Lower leg skin (tissue), 4 donors: ENCODE results near the gene MT1M. TPM values are rescaled to one million over a fixed set of nuclear protein-coding genes. Genes with fewer than 3 reads are reported as not detected.

ENCODE experiments used
- DNase-seq, 2 donors: peaks; one replicate each; pipeline ENCODE4 v3.0.0-alpha.2; 2019; ENCODE audit warnings: low spot score in 2 of 2
- H3K4me3 ChIP-seq: fragments of 200-600 bp; sonication (generic); 2 replicates; pipeline ENCODE4 v1.5.1; 2017; ENCODE audit warnings: mild to moderate bottlenecking, low read depth; ENCODE audit not compliant: poor library complexity, severe bottlenecking
- POLR2A ChIP-seq, 2 donors: fragments of 450-650 bp; IDR thresholded peaks; one replicate each; pipeline ENCODE4 v1.6.1; 2016 to 2017; ENCODE audit warnings: antibody characterized with exemption in 2 of 2, mild to moderate bottlenecking in 1 of 2, moderate library complexity in 1 of 2
- WGBS, 2 donors: methylation state at CpG; one replicate each; pipeline ENCODE4 v1.1.5; 2018; 5-methylcytosine and 5-hydroxymethylcytosine counted together
- intact Hi-C: fragments of 100-400 bp; cut with DNase I; formaldehyde crosslinking; loops from one replicate; pipeline ENCODE4 v1.15.0; 2023; ENCODE audit warnings: low total_unique reads
- total RNA-seq, 4 donors: library from RNA; depleted of rRNA; stranded (reverse); fragments of >200 nt; gene quantifications; one replicate each; pipeline ENCODE4 v1.1.0, GENCODE V29; 2016
- TF ChIP-seq, protein P1 (sequence below), 3 donors: fragments of 450-650 bp; IDR thresholded peaks; one replicate each; pipeline ENCODE4 v1.5.1; 2016; ENCODE audit warnings: antibody characterized with exemption in 3 of 3, mild to moderate bottlenecking in 3 of 3, moderate library complexity in 2 of 3

MT1M gene
- total RNA-seq, 4 donors from 2014 or later = 14.1 to 29.7 (median 17.1) TPM

GRCh38 chr16:56632848-56633365 lies 448 bp downstream of the MT1M start:
- intact Hi-C loops = no loop called here
- no peak for DNase-seq
- H3K4me3 ChIP-seq = peak overlapping the region; percentile 21
- TF ChIP-seq, protein P1, sequence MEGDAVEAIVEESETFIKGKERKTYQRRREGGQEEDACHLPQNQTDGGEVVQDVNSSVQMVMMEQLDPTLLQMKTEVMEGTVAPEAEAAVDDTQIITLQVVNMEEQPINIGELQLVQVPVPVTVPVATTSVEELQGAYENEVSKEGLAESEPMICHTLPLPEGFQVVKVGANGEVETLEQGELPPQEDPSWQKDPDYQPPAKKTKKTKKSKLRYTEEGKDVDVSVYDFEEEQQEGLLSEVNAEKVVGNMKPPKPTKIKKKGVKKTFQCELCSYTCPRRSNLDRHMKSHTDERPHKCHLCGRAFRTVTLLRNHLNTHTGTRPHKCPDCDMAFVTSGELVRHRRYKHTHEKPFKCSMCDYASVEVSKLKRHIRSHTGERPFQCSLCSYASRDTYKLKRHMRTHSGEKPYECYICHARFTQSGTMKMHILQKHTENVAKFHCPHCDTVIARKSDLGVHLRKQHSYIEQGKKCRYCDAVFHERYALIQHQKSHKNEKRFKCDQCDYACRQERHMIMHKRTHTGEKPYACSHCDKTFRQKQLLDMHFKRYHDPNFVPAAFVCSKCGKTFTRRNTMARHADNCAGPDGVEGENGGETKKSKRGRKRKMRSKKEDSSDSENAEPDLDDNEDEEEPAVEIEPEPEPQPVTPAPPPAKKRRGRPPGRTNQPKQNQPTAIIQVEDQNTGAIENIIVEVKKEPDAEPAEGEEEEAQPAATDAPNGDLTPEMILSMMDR (IDR thresholded peaks at IDR 0.05) = no peak
- TF ChIP-seq POLR2A (IDR thresholded peaks at IDR 0.05) = no peak
- WGBS, 2 donors = 26 to 39% methylated on average over 6 of the region's 6 CpGs

DNA sequence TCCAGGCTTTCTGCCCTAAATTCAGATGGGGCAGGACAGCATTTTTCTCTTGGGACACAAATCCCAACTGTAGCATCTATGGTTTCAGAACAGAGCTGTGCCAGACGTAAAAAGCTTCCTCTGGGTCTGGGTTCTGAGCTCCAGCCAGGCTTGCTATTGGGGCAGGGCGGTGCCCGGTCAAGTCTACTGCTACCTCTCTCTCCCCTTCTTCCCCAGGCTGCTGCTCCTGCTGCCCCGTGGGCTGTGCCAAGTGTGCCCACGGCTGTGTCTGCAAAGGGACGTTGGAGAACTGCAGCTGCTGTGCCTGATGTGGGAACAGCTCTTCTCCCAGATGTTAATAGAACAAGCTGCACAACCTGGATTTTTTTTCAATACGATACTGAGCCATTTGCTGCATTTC lies 1.1 kb downstream of the MT1M start:
- 32 to 54% methylated on average over 7 of the region's 7 CpGs for WGBS, 2 donors
- TF ChIP-seq, protein P1 (IDR thresholded peaks at IDR 0.05) = no peak
- no peak for TF ChIP-seq POLR2A (IDR thresholded peaks at IDR 0.05)
- DNase-seq = no peak
- intact Hi-C loops = no loop called here
- no peak overlapping the region for H3K4me3 ChIP-seq

- TF ChIP-seq, protein P1 (IDR thresholded peaks at IDR 0.05) = no peak
- TF ChIP-seq POLR2A (IDR thresholded peaks at IDR 0.05) = no peak
- WGBS, 2 donors = 68 to 79% methylated on average over 40 to 47 of the region's 47 CpGs
- H3K4me3 ChIP-seq = no peak overlapping the region
- DNase-seq = no peak
- intact Hi-C loops = no loop called here
Observed at GRCh38 chr16:56634715-56635440, 2.4 kb downstream of the MT1M start.

- intact Hi-C loops = no loop called here
Observed at GRCh38 chr16:56635441-56635967, 3.0 kb downstream of the MT1M start.

DNA sequence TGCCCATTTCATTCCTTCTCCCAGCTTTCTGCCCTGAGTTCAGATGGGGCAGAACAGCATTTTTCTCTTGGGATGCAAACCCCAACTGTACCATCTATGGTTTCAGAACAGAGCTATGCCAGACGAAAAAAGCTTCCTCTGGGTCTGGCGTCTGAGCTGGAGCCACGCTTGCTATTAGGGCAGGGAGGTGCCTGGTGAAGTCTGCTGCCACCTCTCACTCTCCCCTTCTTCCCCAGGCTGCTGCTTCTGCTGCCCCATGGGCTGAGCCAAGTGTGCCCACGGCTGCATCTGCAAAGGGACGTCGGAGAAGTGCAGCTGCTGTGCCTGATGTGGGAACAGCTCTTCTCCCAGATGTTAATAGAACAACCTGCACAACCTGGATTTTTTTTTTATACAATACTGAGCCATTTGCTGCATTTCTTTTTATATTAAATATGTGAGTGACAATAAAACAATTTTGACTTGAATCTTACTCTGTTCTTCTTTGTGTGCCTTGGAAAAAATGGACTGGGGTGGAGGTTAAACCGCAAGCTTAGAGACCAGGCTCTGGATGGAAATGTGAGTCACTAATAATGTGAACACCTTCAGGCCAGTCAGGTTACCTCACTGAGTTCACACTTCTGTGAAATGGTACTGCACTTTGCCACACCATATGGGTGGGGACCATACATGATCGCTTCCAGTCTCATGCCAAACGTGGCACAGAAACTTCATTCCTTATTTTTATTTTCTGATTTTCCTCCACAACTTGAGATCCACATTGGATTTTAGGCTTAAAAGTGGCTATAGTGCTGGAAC lies 4.4 kb downstream of the MT1M start:
- no peak overlapping the region for H3K4me3 ChIP-seq
- no peak for DNase-seq
- intact Hi-C loops = no loop called here
- WGBS, 2 donors = 75 to 76% methylated on average over 9 of the region's 9 CpGs
- TF ChIP-seq POLR2A (IDR thresholded peaks at IDR 0.05) = no peak
- TF ChIP-seq, protein P1 (IDR thresholded peaks at IDR 0.05) = no peak

More at GRCh38 chr16:56635441-56635967, 3.0 kb downstream of the MT1M start:
- no peak for DNase-seq
- TF ChIP-seq POLR2A (IDR thresholded peaks at IDR 0.05) = no peak
- TF ChIP-seq, protein P1 (IDR thresholded peaks at IDR 0.05) = no peak
- no peak overlapping the region for H3K4me3 ChIP-seq
- 63 to 67% methylated on average over 29 to 31 of the region's 40 CpGs for WGBS, 2 donors
